Muscle of leg (tissue), 11 donors: ENCODE results near the gene RNU4-1. TPM values are rescaled to one million over a fixed set of nuclear protein-coding genes. Genes with fewer than 3 reads are reported as not detected.

Experiments
- DNase-seq: peaks from one replicate; pipeline ENCODE4 v3.0.0; 2013
- H3K27ac ChIP-seq: one replicate; pipeline ENCODE4 v1.5.1; 2013; ENCODE audit warnings: mild to moderate bottlenecking, low read length, control low read depth
- H3K27me3 ChIP-seq: one replicate; pipeline ENCODE4 v1.6.1; 2013; ENCODE audit warnings: low read length; ENCODE audit not compliant: control insufficient read depth, insufficient read depth
- H3K36me3 ChIP-seq: one replicate; pipeline ENCODE4 v1.6.1; 2013; ENCODE audit warnings: low read length; ENCODE audit not compliant: control insufficient read depth, insufficient read depth
- H3K4me1 ChIP-seq: one replicate; pipeline ENCODE4 v1.6.1; 2013; ENCODE audit warnings: low read length; ENCODE audit not compliant: control insufficient read depth, insufficient read depth
- H3K4me3 ChIP-seq: one replicate; pipeline ENCODE4 v1.5.1; 2013; ENCODE audit warnings: low read length, control low read depth
- H3K9me3 ChIP-seq: replicated peaks from 2 replicates; pipeline ENCODE4 v1.6.1; 2013; ENCODE audit warnings: low read depth, low read length; ENCODE audit not compliant: control insufficient read depth
- WGBS: methylation state at CpG from one replicate; pipeline ENCODE4 v1.1.5; 2013; ENCODE audit warnings: missing lambda C conversion rate; ENCODE audit not compliant: insufficient coverage; 5-methylcytosine and 5-hydroxymethylcytosine counted together
- polyA plus RNA-seq, 8 donors: library from polyadenylated mRNA; unstranded; fragments of 120-200 nt; gene quantifications; one replicate each; pipeline versions ENCODE4 v1.2.1 to v1.2.3, GENCODE V29; 2013; ENCODE audit warnings: inconsistent platforms in 1 of 8, low replicate concordance in 1 of 8; ENCODE audit not compliant: insufficient read length in 8 of 8, insufficient read depth in 1 of 8
- total RNA-seq: library from RNA; stranded (reverse); fragments of 120-200 nt; gene quantifications from one replicate; pipeline ENCODE4 v1.2.4, GENCODE V29; 2013

Gene RNU4-1
- total and polyA plus RNA-seq, 9 donors = 636 TPM; not detected in 8

DNA sequence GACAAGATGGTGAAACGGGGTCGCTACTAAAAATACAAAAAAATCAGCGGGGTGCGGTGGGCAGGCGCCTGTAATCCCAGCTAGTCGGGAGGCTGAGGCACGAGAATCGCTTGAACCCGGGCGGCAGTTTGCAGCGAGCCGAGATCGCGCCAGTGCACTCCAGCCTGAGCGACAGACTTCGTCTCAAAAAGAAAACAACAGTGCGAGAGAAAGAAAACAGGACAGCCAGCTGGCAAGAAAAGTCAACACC is 701 bp downstream of the RNU4-1 start:
- H3K27me3 ChIP-seq = no peaks in the 10 kb centered on the region
- DNase-seq = no peak
- H3K4me1 ChIP-seq = peaks cover 11% of the 10 kb centered on the region
- peak overlapping the region; percentile 61 for H3K4me3 ChIP-seq
- H3K36me3 ChIP-seq = no peaks in the 10 kb centered on the region
- H3K9me3 ChIP-seq = no peaks in the 10 kb centered on the region
- 0% methylated on average over 16 of the region's 17 CpGs for WGBS
- H3K27ac ChIP-seq = peak overlapping the region; percentile 99

DNA sequence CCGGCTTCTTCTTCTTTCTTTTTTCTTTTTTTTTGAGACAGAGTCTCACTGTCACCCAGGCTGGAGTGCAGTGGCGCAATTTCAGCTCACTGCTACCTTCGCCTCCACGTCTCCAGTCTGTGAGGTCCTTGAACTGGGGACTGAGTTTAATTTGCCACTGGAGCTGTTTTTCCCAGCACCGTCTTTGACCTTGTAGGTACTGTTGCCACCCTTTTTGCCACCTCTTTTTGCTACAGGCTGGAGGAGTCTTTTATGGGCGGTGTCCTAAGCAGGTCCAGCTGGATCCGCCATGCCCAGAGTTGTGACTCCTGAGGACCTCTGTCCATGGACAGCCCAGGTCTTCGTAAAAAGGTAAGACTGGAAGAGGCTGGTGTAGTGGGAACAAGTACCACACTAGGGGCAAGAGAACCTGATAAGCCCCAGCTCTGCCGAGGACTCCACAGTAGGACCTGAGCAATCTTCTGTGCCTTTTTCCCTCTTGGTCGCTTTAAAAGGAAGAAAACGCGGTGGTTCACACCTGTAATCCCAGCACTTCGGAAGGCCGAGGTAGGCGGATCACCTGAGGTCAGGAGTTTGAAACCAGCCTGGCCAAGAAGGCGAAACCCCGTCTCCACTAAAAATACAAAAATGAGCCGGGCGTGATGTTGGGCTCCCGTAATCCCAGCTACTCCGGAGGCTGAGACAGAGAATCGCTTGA is 2.3 kb downstream of the RNU4-1 start:
- peak; percentile 38 for DNase-seq
- H3K4me1 ChIP-seq = peaks cover 11% of the 10 kb centered on the region
- WGBS = 29% methylated on average over 11 of the region's 22 CpGs
- H3K27me3 ChIP-seq = no peaks in the 10 kb centered on the region
- H3K4me3 ChIP-seq = peak overlapping the region; percentile 18
- H3K27ac ChIP-seq = peak overlapping the region; percentile 99
- H3K9me3 ChIP-seq = no peaks in the 10 kb centered on the region
- no peaks in the 10 kb centered on the region for H3K36me3 ChIP-seq

DNA sequence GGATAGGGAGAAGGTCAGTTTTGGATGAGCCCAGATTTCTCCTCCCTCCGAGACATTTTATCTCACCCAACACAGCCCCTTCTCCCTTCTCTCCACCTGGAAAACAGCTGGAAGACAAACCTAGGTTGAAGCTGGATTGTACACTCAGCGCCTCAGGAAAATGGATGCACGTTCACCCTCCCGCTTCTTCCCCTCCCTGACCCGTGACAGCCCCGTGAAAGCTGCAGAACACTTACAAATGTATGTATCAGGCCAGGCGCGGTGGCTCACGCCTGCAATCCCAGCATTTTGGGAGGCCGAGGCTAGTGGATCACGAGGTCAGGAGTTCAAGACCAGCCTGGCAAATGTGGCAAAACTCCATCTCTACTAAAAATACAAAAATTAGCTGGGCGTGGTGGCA is 5.5 kb downstream of the RNU4-1 start:
- H3K4me3 ChIP-seq = no peak overlapping the region
- no peak overlapping the region for H3K27ac ChIP-seq
- H3K4me1 ChIP-seq = peaks cover 11% of the 10 kb centered on the region
- H3K9me3 ChIP-seq = no peaks in the 10 kb centered on the region
- 73% methylated on average over 11 of the region's 12 CpGs for WGBS
- no peaks in the 10 kb centered on the region for H3K27me3 ChIP-seq
- DNase-seq = no peak
- H3K36me3 ChIP-seq = no peaks in the 10 kb centered on the region

DNA sequence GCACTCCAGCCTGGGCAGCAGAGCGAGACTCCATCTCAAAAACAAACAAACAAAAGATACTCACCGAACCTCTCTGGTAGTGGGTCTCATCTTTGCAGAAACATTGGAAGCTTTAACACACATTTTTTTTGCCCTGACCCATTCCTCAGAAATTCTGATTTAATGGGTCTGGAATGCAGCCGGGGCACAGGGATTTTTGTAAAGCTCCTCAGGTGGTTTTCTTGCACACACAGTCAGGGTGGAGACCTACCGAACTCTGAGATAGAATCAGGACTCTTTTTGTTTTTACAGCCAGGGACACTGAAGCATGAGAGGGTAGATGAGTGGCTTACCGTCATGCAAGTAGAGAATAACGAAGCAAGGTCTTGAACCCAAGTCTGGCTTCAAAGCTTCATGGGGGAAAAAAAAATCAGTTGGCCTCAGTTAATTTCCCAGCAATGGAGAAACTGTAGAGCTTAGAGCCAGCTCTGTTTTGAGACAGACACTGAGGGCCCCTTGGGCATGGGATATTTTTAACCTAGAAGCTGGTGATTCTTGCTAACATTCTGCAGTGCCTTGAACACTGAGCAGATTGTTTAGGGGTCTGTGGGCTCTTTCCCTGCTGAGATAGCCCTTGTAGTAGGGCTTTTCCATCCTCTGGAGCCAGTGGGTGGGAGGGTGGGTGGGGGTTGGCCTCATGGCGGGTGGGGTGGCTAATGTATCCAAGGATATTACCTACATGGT is 6.1 kb downstream of the RNU4-1 start:
- WGBS = 50% methylated on average over 4 of the region's 7 CpGs
- no peak for DNase-seq

DNA sequence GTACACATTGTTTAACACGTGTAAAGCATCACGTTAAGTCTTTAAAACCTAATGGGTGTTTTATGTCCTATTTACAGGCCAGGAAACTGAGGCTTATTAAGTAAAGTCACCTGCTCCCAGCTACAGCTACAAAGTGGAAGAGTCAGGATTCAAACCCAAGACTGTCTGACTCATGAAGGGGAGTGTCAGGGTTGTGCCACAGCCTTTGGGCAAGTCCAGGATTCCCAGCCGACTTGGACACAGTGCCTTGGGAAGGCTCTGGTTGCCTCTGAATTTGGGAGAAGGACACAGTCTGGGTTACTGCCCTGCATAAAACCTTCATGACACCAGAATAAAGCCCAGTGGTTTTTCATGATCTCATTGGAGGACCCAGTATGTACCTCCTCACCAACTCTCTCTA is 8.7 kb downstream of the RNU4-1 start:
- WGBS = 80% methylated on average over 1 of the region's 3 CpGs
- no peak overlapping the region for H3K27ac ChIP-seq
- no peak for DNase-seq

More for the DNA sequence above, 6.1 kb downstream of the RNU4-1 start:
- H3K4me3 ChIP-seq = no peak overlapping the region
- no peaks in the 10 kb centered on the region for H3K27me3 ChIP-seq
- H3K36me3 ChIP-seq = no peaks in the 10 kb centered on the region
- peaks cover 11% of the 10 kb centered on the region for H3K4me1 ChIP-seq
- no peak overlapping the region for H3K27ac ChIP-seq
- no peaks in the 10 kb centered on the region for H3K9me3 ChIP-seq

DNA sequence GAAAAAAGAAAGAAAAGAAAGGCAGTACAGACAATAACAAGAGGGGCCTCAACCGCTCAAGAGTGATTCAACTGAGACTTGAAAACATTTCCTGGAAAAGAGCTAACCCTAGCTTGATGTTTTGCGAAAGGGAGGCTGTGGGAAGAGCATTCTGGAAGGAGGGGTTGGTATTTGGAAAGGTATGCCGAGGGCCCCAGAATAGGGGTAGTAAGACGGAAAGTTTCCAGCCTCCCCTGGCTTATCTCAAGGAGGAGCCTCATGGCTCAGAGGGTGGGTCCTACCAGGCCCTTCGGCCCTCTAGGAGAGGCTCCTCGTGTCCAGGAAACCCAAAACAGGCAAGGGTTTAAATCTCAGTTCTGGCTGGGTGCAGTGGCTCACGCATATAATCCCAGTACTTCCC is 9.7 kb downstream of the RNU4-1 start:
- Histone ChIP-seq H3K27ac (no peak overlapping the region), H3K27me3 (no peaks in the 10 kb centered on the region), H3K4me3 (no peak overlapping the region), H3K4me1 (peaks cover 3% of the 10 kb centered on the region), H3K9me3 (no peaks in the 10 kb centered on the region), H3K36me3 (no peaks in the 10 kb centered on the region)
- 45% methylated on average over 7 of the region's 7 CpGs for WGBS
- no peak for DNase-seq

More for the DNA sequence above, 8.7 kb downstream of the RNU4-1 start:
- Histone ChIP-seq H3K9me3 (no peaks in the 10 kb centered on the region), H3K4me3 (no peak overlapping the region), H3K27me3 (no peaks in the 10 kb centered on the region), H3K4me1 (peaks cover 3% of the 10 kb centered on the region), H3K36me3 (no peaks in the 10 kb centered on the region)

GRCh38 chr12:120278137-120279069 is 14.6 kb downstream of the RNU4-1 start:
- no peaks in the 10 kb centered on the region for H3K36me3 ChIP-seq
- no peaks in the 10 kb centered on the region for H3K4me1 ChIP-seq
- H3K4me3 ChIP-seq = no peak overlapping the region
- no peaks in the 10 kb centered on the region for H3K9me3 ChIP-seq
- DNase-seq = no peak
- no peak overlapping the region for H3K27ac ChIP-seq
- 94% methylated on average over 33 of the region's 57 CpGs for whole genome bisulfite sequencing
- H3K27me3 ChIP-seq = no peaks in the 10 kb centered on the region

- DNase-seq = no peak
- 93% methylated on average over 3 of the region's 6 CpGs for WGBS
- Histone ChIP-seq H3K9me3 (no peaks in the 10 kb centered on the region), H3K4me1 (no peaks in the 10 kb centered on the region), H3K4me3 (no peak overlapping the region), H3K27ac (no peak overlapping the region), H3K27me3 (no peaks in the 10 kb centered on the region), H3K36me3 (no peaks in the 10 kb centered on the region)
Observed at GRCh38 chr12:120276734-120277133, 16.3 kb downstream of the RNU4-1 start.

DNA sequence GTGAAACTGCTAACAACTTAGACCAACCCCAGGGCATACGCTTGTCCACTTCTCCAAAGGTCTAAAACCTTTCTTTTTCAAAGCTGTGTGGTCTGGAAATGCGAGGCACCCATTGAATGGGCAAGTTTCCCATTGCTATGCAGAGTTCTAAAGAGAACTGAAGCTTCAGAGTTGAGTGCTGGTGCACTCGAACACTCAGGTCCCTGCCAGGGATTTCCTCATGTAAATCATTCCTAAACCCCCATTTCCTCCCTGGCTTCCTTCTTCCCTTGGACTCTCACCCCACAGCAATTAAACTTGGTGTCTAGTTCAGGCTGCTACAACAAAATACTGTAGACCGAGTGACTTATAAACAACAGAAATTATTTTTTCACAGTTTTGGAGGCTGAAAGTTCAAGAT is 25.3 kb downstream of the RNU4-1 start:
- Histone ChIP-seq H3K27ac (no peak overlapping the region), H3K4me1 (peaks cover 27% of the 10 kb centered on the region), H3K36me3 (no peaks in the 10 kb centered on the region), H3K27me3 (no peaks in the 10 kb centered on the region), H3K4me3 (no peak overlapping the region), H3K9me3 (no peaks in the 10 kb centered on the region)
- DNase-seq = no peak
- WGBS = 29% methylated on average over 2 of the region's 4 CpGs
